Ovary (tissue), 9 donors: Measurements from ENCODE around the gene PHACTR1. TPM values are rescaled to one million over a fixed set of nuclear protein-coding genes. Genes with fewer than 3 reads are reported as not detected.

Experiments
- DNase-seq, 5 donors: peaks; one replicate each; pipeline ENCODE4 v3.0.0-alpha.2; 2019 to 2020
- H3K27ac ChIP-seq, 2 donors: fragments of 200-600 bp; one replicate each; pipeline versions ENCODE4 v1.5.1 to v1.8.0; 2019 to 2022
- H3K27me3 ChIP-seq: fragments of 200-600 bp; one replicate; pipeline ENCODE4 v1.8.0; 2022
- H3K36me3 ChIP-seq: fragments of 200-600 bp; sonication (generic); one replicate; pipeline ENCODE4 v1.5.1; 2019
- H3K4me1 ChIP-seq: one replicate; pipeline ENCODE4 v1.8.1; 2013; ENCODE audit warnings: mild to moderate bottlenecking, moderate library complexity; ENCODE audit not compliant: insufficient read depth
- H3K4me3 ChIP-seq: fragments of 200-600 bp; sonication (generic); one replicate; pipeline ENCODE4 v1.5.1; 2017
- H3K9me3 ChIP-seq, 2 donors: fragments of 200-600 bp in 1 of 2; sonication (generic) in 1 of 2; one replicate each; pipeline versions ENCODE4 v1.5.1 to v1.8.1; 2013 to 2019; ENCODE audit warnings: mild to moderate bottlenecking in 1 of 2, moderate library complexity in 1 of 2
- CTCF ChIP-seq, 3 donors: fragments of 450-650 bp in 2 of 3; fragments of 200-600 bp in 1 of 3; IDR thresholded peaks; one replicate each; pipeline versions ENCODE4 v1.5.1 to v1.8.0; 2016 to 2022; ENCODE audit warnings: antibody characterized with exemption in 3 of 3, mild to moderate bottlenecking in 1 of 3
- EP300 ChIP-seq: sonication (generic); formaldehyde crosslinking; IDR thresholded peaks from one replicate; pipeline ENCODE4 v1.6.1; 2017; ENCODE audit warnings: antibody characterized with exemption
- POLR2A ChIP-seq: fragments of 450-650 bp; IDR thresholded peaks from one replicate; pipeline ENCODE4 v1.6.1; 2017; ENCODE audit warnings: antibody characterized with exemption, mild to moderate bottlenecking, moderate library complexity
- WGBS, 3 donors: extraction: QIAGEN DNeasy Blood & Tissue Kit in 1 of 3; methylation state at CpG; one replicate each; pipeline versions ENCODE4 v1.1.5 to v1.1.7; 2013 to 2017; 5-methylcytosine and 5-hydroxymethylcytosine counted together
- intact Hi-C, 4 donors: fragments of 100-400 bp; cut with DNase I; formaldehyde crosslinking; loops; one replicate each; pipeline versions ENCODE4 v1.11.0 to v1.15.1; 2022 to 2023
- polyA plus RNA-seq, 2 donors: library from polyadenylated mRNA; stranded (reverse); fragments of 200-250 nt in 1 of 2; fragments of 350-450 nt in 1 of 2; fragmentation: Illumina TruSeq in 1 of 2; extraction: RNeasy Lipid Tissue Mini Kit (QIAGEN cat#74804) in 1 of 2; gene quantifications; one replicate each; pipeline ENCODE4 v1.2.3, GENCODE V29; 2013 to 2014
- total RNA-seq, 7 donors: library from RNA; depleted of rRNA in 2 of 7; stranded (reverse); fragments of >200 nt in 2 of 7; fragmentation: NEBNext Ultra II Directional in 3 of 7; extraction: Animal tissue kit (Norgen Biotek cat#: 25700) in 3 of 7; gene quantifications; one replicate each; pipeline versions ENCODE4 v1.1.0 to v1.2.4, GENCODE V29; 2016 to 2023
- donor health status: DM: no; HTN: no; CAD: no; lungs with moderate emphysema.
- donor health status: DM: no; HTN: no; CAD: no.
- donor health status: Bipolar disorder and iron deficiency.
- donor health status: DM: yes; HTN: yes; CAD: no.
- donor health status: DM: no; HTN: no; CAD: no.
- donor health status: DM: yes; HTN: yes; CAD: no.

PHACTR1 gene
- total and polyA plus RNA-seq, 9 donors: 0.48 to 10.9 (median 3.7) TPM

DNA sequence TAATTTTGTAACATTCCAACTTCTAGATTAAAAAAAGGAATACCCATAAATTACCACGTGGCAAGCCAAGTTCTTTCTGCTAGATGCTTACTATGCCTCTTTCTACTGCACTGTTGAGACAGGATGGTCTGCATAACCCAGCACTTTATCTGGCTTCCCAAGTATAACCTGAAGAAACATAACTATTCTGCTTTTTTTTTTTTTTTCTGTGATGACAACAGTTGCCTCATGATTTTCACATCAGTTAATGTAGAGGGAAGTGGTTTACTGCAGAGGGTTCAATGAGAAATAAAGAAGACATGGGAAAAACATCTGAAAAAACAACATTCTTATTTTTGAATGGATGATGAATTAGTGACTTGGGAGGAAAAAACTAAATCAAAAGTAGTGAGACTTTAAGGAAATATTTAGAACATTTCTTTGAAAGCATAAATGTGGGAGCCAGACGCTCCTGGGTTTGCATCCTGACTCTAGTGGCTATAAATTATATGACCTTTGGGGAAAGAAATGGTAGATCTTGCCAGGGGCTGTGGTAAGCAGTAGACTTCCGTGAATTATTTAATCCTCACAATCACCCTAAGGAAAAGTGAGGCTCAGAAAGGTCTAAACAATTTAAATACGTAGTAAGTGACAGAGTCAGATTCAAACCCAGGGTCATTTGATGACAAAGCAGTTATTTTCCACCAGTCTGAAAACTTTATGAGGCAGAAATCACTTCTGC lies 230.7 kb downstream of the PHACTR1 start:
- TF ChIP-seq POLR2A: no peak
- no peak for TF ChIP-seq CTCF (IDR thresholded peaks at IDR 0.05)
- TF ChIP-seq EP300: no peak
- no peak for DNase-seq
- H3K9me3 ChIP-seq: no peaks in the 10 kb centered on the region
- WGBS, 3 donors: 47 to 62% (median 57%) methylated on average over 4 of the region's 4 CpGs
- H3K27ac ChIP-seq: no peak overlapping the region
- intact Hi-C loops: no loop called here
- H3K27me3 ChIP-seq: no peaks in the 10 kb centered on the region
- no peaks in the 10 kb centered on the region for H3K36me3 ChIP-seq
- H3K4me3 ChIP-seq: no peak overlapping the region
- no peaks in the 10 kb centered on the region for H3K4me1 ChIP-seq

- Histone ChIP-seq H3K36me3 (no peaks in the 10 kb centered on the region), H3K27ac (no peak overlapping the region), H3K9me3 (no peaks in the 10 kb centered on the region), H3K4me3 (no peak overlapping the region), H3K27me3 (no peaks in the 10 kb centered on the region), H3K4me1 (no peaks in the 10 kb centered on the region)
- no peak for DNase-seq
- intact Hi-C loops: no loop called here
- 95 to 98% (median 96%) methylated on average over 1 of the region's 1 CpG for WGBS, 3 donors
- TF ChIP-seq EP300 (no peak), CTCF (IDR thresholded peaks at IDR 0.05) (no peak), POLR2A (no peak)
Observed at GRCh38 chr6:12947967-12948366, 231.4 kb downstream of the PHACTR1 start.

- no peak for DNase-seq
- 44 to 52% (median 50%) methylated on average over 5 of the region's 5 CpGs for WGBS, 3 donors
- no peaks in the 10 kb centered on the region for H3K4me1 ChIP-seq
- H3K36me3 ChIP-seq: no peaks in the 10 kb centered on the region
- intact Hi-C loops: no loop called here
- TF ChIP-seq POLR2A (no peak), CTCF (IDR thresholded peaks at IDR 0.05) (no peak), EP300 (no peak)
- H3K27ac ChIP-seq: no peak overlapping the region
- H3K4me3 ChIP-seq: no peak overlapping the region
- no peaks in the 10 kb centered on the region for H3K9me3 ChIP-seq
- no peaks in the 10 kb centered on the region for H3K27me3 ChIP-seq
Observed at GRCh38 chr6:12950976-12951375, 234.4 kb downstream of the PHACTR1 start.

- intact Hi-C loops: no loop called here
- H3K27me3 ChIP-seq: no peaks in the 10 kb centered on the region
- no peaks in the 10 kb centered on the region for H3K36me3 ChIP-seq
- no peaks in the 10 kb centered on the region for H3K4me1 ChIP-seq
- no peaks in the 10 kb centered on the region for H3K9me3 ChIP-seq
- no peak overlapping the region for H3K27ac ChIP-seq
- no peak for DNase-seq
- no peak for TF ChIP-seq POLR2A
- TF ChIP-seq CTCF (IDR thresholded peaks at IDR 0.05): no peak
- TF ChIP-seq EP300: no peak
- no peak overlapping the region for H3K4me3 ChIP-seq
Observed at GRCh38 chr6:12951415-12951814, 234.8 kb downstream of the PHACTR1 start.
